ENCODE measurements around the gene CTSL.
"Not testable (repeated sequence)": the region's sequence is repeated elsewhere in the genome, so short reads cannot be mapped to it uniquely, and the experiment has no call there.

CTSL gene

DNA sequence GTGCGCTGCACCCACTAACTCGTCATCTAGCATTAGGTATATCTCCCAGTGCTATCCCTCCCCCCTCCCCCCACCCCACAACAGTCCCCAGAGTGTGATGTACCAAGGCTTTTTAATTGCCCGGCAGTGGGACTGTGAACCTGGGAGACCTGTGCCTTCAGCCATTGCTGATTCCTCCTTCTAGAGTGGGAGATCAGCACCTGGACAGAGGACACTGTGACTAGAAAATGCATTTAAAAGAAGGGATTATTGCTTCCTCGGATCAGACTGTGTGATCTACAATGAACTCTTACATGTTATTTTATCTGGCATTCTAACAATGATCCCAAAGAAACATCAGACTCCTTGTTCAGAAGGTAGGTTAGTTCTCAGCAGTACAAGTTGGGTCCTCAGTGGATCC lies 25.9 kb downstream of the CTSL start:
- DNase-seq (ENCODE audit: low read depth in 3 of 3, low spot score in 1 of 3), result no peak

DNA sequence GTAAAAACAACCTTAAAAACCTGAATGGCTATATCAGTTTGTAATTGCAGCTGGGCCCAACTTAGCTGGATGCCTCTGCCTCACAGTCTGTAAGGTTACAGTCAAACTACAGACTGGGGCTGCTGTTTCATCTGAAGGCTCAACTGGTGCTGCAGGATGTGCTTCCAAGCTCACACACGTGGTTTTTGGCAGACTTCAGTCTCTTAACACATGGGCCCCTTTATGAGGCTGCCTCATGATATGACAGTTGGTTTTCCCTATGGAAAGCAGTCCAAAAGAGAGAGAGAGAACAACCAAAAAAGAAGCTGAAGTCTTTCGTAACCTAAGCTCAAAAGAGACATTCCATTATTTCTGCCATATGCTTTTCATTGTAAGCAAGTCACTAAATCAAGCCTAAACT lies 27.4 kb downstream of the CTSL start:
- DNase-seq (ENCODE audit: low read depth in 3 of 3, low spot score in 1 of 3), result no peak

DNA sequence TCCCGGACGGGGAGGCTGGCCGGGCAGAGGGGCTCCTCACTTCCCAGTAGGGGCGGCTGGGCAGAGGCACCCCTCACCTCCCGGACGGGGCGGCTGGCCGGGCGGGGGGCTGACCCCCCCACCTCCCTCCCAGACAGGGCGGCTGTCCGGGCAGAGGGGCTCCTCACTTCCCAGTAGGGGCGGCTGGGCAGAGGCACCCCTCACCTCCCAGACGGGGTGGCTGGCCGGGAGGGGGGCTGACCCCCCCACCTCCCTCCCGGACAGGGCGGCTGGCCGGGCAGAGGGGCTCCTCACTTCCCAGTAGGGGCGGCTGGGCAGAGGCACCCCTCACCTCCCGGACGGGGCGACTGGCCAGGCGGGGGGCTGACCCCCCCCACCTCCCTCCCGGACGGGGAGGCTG lies 32.4 kb downstream of the CTSL start:
- not testable (repeated sequence) for DNase-seq (ENCODE audit: low read depth in 3 of 3, low spot score in 1 of 3)

DNA sequence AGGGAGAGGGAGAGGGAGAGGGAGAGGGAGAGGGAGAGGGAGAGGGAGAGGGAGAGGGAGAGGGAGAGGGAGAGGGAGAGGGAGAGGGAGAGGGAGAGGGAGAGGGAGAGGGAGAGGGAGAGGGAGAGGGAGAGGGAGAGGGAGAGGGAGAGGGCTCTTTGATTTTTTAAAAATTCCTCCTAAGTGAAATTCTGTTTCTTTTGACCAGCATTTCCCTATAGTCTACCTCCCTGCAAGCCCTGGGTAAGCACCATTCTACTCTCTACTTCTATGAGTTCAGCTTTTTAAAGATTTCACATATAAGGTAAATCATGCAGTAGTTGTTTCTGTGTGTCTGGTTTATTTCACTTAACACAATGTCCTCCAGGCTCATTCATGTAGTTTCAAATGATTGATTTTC lies 34.1 kb downstream of the CTSL start:
- DNase-seq (ENCODE audit: low read depth in 3 of 3, low spot score in 1 of 3), result not testable (repeated sequence)

DNA sequence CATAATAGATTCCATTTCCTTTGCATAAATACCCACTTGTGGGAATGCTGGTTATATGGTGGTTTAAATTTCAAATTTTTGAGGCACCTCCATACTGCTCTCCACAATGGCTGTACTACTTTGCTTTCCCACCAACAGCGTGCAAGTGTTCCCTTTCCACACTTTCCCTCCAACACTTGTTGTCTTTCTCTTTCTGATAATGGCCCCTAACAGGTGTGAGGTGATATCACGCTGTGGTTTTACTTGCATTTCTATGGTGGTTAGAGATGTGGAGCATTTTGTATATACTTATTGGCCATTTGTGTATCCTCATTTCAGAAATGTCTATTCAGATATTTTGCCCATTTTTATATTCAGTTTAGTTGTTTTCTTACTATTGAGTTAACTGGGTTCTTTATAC lies 34.6 kb downstream of the CTSL start:
- no peak for DNase-seq (ENCODE audit: low read depth in 3 of 3, low spot score in 1 of 3)

DNA sequence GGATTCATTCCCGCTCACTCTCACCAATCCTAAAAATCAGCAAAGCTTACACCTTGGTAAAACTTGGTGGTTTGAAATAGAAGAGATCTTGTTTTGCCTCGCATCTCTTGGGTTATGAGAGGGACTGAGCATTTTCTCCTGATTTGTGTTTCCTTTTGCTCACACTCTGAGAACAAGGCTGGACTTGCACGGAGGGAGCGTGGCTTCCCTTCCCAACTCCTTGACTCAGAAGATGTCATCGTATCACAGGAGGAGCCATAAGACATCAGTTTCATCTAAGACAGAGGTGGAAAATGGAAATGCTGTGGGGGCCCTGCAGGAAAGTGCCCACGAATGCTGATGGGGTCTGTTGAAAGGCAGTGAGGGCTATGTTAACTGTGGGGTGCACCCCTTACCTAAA lies 37.4 kb downstream of the CTSL start:
- DNase-seq (ENCODE audit: low read depth in 3 of 3, low spot score in 1 of 3), result no peak

DNA sequence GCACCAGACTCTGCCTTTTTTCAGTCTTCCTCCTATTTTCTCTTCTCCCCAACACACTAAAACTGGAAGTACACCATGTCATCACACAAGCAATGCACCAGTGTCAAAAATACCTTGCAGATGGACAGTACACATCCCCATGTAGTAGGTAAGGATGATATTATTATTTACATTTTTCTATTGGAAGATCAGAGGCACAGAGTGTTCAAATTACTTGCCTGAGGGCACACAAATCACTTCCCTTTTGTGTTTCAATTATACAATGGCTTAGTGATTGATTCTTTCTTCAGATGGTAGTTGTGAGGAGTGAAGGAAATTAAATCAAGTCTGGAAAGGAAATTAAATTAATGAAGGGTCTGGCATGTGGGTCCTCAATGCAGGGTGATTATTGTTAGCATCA lies 39.6 kb downstream of the CTSL start:
- no peak for DNase-seq (ENCODE audit: low read depth in 3 of 3, low spot score in 1 of 3)

DNA sequence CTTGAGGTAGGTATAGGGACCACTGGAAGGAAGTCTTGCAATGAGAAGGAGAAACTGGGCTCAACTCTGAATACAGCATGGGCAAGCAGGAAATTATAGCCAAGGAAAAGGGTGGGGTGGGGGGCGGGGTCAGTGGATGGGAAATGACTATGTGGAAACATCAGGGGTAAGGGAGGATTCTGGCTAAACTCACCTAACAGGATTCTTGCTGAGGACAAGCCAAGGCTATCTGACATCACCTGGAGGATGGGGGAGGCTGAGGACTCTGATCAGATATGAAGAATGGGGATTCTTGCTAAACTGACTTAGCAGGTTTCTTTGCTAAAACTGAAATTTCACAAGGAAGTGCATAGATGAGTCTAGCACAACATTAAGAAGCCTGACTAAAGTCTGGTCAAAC lies 40.8 kb downstream of the CTSL start:
- DNase-seq (ENCODE audit: low read depth in 3 of 3, low spot score in 1 of 3), result no peak

DNA sequence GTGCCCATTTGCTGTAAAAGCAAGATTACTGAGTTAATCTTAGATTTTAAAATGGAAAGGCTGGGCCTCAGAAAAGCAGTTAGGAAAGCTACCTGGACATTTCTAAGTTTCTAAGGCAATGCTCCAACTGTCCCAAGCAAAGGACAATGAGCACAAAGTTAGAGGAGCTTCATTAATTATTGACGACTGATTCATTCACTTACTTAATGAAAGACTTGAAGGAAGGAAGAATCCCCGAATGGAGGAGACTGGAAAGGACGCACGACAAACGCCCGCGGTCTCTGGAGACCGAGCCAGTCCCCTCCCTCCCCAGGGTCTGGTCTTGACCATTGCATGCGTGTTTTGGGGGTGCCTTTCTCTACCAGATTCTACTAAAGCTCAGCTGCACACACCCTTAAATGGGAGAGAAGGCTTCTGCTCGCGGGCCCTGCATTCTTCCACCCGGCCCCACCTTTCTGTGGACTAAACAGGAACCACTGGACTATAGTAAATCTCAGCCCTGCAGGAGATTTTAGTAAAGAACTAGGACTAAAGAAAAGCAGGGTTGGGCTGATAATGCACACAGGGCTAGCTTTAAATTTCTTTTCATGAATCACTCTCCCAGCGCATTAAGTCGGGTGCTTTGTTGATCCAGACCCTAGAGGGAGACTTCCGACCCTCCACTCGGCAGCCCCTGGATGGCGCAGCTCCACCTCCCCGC lies 44.8 kb downstream of the CTSL start:
- no peak for DNase-seq (ENCODE audit: low read depth in 3 of 3, low spot score in 1 of 3)

DNA sequence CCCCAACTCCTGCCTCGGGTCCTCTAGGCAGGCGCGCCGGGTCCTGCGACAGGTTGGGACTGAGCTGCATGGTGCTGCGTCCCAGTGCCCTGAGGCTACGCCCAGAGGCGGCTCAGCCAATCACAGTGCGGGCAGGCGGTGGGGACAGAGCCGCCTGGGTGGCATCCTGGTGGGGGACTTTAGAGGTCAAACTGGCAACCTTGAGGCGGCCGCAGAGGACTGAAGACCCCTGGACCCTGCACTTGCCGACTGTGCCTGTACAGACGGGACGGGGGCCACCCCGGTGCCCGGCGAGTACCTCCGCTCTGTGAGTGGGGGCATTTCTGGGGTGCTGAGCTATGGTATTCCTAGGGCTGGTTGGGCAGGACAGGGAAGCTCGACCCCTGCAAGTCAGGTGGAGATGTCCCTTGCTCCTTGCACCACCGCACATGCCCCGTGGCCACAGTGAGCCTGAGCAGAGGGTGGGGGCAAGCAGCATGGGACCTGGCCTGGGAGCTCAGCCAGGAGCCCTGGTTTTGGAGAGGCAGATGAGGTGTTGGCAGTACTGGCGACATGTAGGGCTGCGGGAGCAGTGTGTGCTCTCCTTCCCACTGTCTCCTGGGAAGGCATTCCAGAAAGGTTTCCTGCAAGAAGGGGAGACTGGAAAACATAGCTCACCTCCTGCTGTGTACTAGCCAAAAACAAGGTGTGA lies 45.5 kb downstream of the CTSL start:
- no peak for DNase-seq (ENCODE audit: low read depth in 3 of 3, low spot score in 1 of 3)

DNA sequence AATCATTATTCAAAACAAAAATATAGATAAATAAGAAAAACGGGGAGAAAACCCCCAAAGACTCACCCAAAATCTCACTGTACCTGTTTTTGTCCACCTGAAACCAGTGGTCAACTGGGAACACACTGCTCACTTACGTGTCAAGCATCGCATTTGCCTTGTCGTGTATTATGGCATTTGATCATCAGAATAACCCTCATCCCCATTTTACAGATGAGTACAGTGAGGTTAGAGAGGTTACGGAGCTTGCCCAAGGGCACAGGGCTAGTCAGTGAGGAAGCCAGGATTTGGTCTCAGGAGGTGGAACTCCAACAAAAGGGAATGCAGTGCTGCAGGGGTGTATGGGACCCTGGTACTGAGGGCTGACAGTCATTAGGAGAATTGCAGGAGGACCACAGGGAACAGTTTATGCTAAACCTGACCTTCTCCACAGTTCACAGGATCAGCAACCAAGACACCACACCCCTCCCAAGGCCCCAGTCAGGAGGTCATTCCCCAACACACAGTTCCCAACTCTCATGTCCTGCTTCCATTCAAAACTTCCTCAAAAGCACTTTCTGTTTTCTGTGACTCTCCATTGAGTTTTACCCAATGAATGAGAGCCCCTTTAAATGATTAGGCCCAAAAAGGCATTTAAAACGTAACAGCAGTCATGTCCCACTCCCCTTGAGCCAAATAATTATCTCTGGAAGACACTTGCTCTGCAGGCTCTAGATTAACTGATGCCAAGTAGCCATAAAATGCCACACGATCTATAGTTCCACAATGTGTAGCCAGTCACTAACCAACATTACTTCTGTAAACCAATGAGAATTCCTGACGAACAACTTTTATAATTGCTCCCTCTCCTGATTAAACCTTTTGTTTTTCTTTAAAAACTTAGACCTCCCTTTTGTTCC lies 50.8 kb downstream of the CTSL start:
- DNase-seq (ENCODE audit: low read depth in 3 of 3, low spot score in 1 of 3), result no peak

DNA sequence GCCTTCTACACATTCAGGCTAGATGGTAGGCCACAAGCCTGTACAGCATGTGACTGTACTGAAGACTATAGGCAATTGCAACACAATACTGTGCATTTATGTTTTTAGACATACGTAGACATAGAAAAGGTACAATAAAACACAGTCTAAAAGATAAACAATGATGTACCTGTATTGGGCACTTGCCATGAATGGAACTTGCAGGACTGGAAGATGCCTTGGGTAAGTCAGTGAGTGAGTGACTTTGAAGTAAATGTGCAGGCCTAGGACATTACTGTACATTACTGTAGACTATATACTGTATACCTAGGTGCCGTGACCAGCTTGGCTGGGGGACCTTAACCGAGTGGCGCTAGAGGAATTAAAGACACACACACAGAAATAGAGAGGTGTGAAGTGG lies 53.1 kb downstream of the CTSL start:
- no peak for DNase-seq (ENCODE audit: low read depth in 3 of 3, low spot score in 1 of 3)

Measured in stimulated activated CD4-positive, alpha-beta T cell treated with anti-CD3 and anti-CD28 coated beads, TNF-alpha, amount 100 ng/mL, for 1 hour (primary cell).